Fibroblast of lung (primary cell): ENCODE measurements around the gene GRIN1.

ENCODE experiments used
- CTCF ChIP-seq, 2 donors: IDR thresholded peaks in 1 of 2; conservative IDR thresholded peaks in 1 of 2; 1 replicate in 1 of 2; 2 replicates in 1 of 2; pipeline ENCODE4 v1.5.1; 2011 to 2012; ENCODE audit warnings: low read length in 2 of 2, control low read depth in 1 of 2, inconsistent platforms in 1 of 2, low read depth in 1 of 2, mild to moderate bottlenecking in 1 of 2
- EZH2 ChIP-seq: IDR thresholded peaks from 2 replicates; pipeline ENCODE4 v1.5.1; 2012; ENCODE audit warnings: low read length, control low read depth, mild to moderate bottlenecking; ENCODE audit errors: missing control alignments

DNA sequence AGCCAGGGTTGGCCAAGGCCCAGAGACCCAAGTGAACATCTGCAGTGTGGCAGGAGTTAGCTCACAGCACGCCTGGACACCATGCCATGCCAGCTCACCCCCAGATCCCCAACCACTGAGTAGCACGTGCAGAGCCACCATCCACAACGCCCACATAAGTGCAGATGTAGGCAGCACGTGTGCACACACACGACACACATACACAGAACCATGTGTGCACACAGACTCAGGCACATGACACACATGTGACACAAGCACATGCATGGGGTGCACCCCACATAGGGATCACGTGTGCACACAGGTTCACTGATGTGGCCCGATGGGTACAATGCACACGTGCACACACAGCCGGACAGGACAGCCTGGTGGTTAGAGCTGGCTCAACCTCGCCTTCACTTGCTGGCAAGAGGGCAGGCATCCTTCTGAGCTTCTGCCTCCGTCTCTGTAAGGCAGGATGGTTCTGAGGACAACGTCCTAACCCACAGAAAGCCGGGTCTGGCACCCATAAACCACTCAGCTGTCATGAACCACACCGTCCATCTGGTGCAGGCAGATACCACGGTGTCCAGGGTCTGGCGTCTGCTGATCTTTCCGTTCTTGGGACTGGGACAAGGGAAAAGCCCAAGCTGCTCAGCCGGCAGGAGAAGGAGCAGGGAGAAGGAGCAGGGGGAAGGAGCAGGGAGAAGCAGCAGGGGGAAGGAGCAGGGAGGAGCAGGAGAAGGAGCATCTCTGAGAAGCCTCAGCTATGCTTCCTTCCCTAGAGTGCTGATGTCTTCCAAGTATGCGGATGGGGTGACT is 18.9 kb downstream of the GRIN1 start:
- TF ChIP-seq CTCF (conservative IDR thresholded peaks at IDR 0.05 in 1 of 2, IDR thresholded peaks at IDR 0.05 in 1 of 2; ENCODE audit: low read depth in 1 of 2, low read length in 2 of 2) (no peak), EZH2 (no peak)
